ENCODE results near the gene NSMCE1. TPM values are rescaled to one million over a fixed set of nuclear protein-coding genes. Genes with fewer than 3 reads are reported as not detected.

NSMCE1 gene
- total RNA-seq, 1 donor from 2014 or later = 51.7 TPM

DNA sequence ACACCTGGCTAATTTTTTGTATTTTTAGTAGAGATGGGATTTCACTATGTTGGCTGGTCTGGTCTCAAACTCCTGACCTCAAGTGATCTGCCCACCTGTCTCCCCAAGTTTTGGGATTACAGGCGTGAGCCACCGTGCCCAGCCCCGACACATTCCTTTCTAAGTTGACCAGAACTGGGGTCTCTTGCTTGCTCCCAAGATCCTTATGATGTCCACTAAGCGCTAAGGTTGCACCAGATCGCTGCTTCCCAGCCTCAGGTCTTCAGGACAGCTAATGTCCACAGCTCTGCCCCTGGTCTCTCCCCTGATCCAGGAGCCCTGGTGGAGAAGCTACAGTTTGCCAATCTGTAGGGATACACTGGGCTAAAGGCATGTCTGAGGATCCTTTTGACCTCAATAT, 29.5 kb downstream of the NSMCE1 start:
- Histone ChIP-seq H3K27me3 (ENCODE audit: control insufficient read depth in 3 of 3, insufficient read depth in 3 of 3, low read length in 3 of 3) (no peaks in the 10 kb centered on the region), H3K4me1 (ENCODE audit: control insufficient read depth in 3 of 3, insufficient read depth in 3 of 3, low read length in 3 of 3) (peaks cover 54 to 63% (median 61%) of the 10 kb centered on the region in 3 donors), H3K9ac (ENCODE audit: low read depth in 1 of 3, low read length in 3 of 3) (no peak overlapping the region), H3K27ac (ENCODE audit: low read depth, low read length) (no peak overlapping the region), H3K4me3 (ENCODE audit: low read length in 3 of 3) (no peak overlapping the region), H3K9me3 (ENCODE audit: control insufficient read depth in 3 of 3, low read length in 3 of 3) (no peaks in the 10 kb centered on the region), H3K36me3 (ENCODE audit: control insufficient read depth in 3 of 3, insufficient read depth in 3 of 3, low read length in 3 of 3) (no peaks in the 10 kb centered on the region)

DNA sequence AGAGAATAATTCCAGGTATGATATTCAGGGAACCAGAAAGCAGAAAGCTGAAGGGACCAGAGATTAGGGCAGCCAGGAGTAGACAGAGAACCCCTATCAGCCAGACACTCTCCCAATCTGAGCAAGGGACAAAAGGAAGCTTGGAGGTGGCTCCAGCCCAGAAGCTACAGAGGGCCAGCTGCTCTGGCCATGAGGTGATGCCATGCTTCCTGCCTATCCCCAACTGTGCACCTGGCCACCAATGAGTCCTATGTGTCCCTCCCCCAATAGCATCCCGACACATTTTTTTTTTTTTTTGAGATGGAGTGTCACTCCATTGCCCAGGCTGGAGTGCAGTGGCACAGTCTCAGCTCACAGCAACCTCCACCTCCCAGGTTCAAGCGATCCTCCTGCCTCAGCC, 30.0 kb downstream of the NSMCE1 start:
- Histone ChIP-seq H3K4me1 (ENCODE audit: control insufficient read depth in 3 of 3, insufficient read depth in 3 of 3, low read length in 3 of 3) (peaks cover 50 to 58% (median 57%) of the 10 kb centered on the region in 3 donors), H3K4me3 (ENCODE audit: low read length in 3 of 3) (no peak overlapping the region), H3K36me3 (ENCODE audit: control insufficient read depth in 3 of 3, insufficient read depth in 3 of 3, low read length in 3 of 3) (peaks cover 0 to under 1% (median 0%) of the 10 kb centered on the region in 3 donors), H3K9me3 (ENCODE audit: control insufficient read depth in 3 of 3, low read length in 3 of 3) (no peaks in the 10 kb centered on the region), H3K27me3 (ENCODE audit: control insufficient read depth in 3 of 3, insufficient read depth in 3 of 3, low read length in 3 of 3) (no peaks in the 10 kb centered on the region), H3K27ac (ENCODE audit: low read depth, low read length) (no peak overlapping the region), H3K9ac (ENCODE audit: low read depth in 1 of 3, low read length in 3 of 3) (no peak overlapping the region)

DNA sequence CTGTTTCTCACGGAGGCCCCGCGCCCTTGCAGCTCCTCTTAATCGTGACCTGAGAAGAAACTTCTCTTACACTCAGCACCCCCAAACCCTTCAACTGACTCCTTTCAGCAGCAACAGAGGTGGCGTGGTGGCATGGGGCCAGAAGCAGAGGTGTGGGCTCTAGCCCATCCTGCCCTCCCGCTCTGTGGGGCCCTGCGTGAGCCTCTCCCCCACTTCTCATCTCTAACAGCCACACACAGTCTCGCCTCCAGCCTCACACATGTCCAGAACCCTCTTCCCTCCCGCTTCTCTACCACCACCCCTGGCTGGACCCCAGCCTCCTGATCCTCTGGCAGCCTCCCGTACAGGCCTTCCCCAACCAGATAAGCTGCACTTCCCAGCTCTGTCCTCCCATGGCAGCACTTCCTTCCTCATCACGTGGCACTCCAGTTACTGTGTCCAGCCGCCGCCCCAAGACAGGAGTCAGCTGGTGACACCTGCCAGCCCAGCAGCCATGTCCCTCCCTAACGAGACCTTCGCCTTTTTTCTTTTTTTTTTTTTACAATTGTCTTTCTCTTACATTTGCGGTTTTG, 30.5 kb downstream of the NSMCE1 start:
- H3K27ac ChIP-seq (ENCODE audit: low read depth, low read length) = peak overlapping the region; percentile 66
- peaks cover 0 to 5% (median 2%) of the 10 kb centered on the region in 3 donors for H3K36me3 ChIP-seq (ENCODE audit: control insufficient read depth in 3 of 3, insufficient read depth in 3 of 3, low read length in 3 of 3)
- no peak overlapping the region for H3K9ac ChIP-seq (ENCODE audit: low read depth in 1 of 3, low read length in 3 of 3)
- no peaks in the 10 kb centered on the region for H3K9me3 ChIP-seq (ENCODE audit: control insufficient read depth in 3 of 3, low read length in 3 of 3)
- H3K4me3 ChIP-seq (ENCODE audit: low read length in 3 of 3) = no peak overlapping the region
- no peaks in the 10 kb centered on the region for H3K27me3 ChIP-seq (ENCODE audit: control insufficient read depth in 3 of 3, insufficient read depth in 3 of 3, low read length in 3 of 3)
- H3K4me1 ChIP-seq (ENCODE audit: control insufficient read depth in 3 of 3, insufficient read depth in 3 of 3, low read length in 3 of 3) = peaks cover 45 to 53% (median 52%) of the 10 kb centered on the region in 3 donors

DNA sequence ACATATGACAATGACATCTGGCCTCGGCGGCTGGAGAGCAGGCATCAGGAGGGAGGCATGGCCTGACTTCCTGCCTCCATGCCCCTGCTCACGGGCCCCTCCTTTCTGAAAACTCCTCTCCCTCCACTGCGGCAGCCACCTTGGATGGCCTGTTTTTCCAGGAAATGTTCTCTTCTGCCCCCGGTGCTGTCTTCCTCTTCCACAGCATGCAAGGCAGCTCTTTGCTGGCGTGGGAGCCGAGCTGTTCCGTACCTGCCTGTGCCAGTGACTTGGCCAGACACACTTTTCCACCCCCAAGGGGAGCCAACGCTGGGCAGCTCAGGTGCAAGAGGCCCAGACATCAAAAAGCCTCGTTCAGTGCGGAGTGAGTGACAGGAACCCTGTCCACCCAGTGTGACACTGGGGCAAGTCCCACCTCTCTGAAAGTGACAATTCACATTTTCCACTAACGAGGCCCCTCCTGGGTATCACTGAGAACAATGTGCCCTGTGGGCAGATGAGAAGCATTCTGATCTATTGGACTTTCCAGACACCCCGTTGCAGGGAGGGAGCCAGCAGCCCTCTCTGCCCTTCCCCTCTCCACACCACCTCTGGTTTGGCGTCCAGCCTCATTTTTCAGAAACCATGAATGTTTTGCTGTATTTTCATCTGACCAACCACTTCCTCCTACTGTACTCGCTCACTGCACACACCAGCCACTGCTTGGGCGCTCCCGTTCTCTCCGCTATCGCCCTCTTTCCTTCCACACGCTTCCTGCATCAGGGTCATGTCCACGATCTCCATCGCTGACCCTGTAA, 31.2 kb downstream of the NSMCE1 start:
- H3K9me3 ChIP-seq (ENCODE audit: control insufficient read depth in 3 of 3, low read length in 3 of 3) = no peaks in the 10 kb centered on the region
- H3K27ac ChIP-seq (ENCODE audit: low read depth, low read length) = peak overlapping the region; percentile 66
- peak overlapping the region in 1 of 3 donors; percentile 48 for H3K4me3 ChIP-seq (ENCODE audit: low read length in 3 of 3)
- peaks cover 39 to 46% (median 45%) of the 10 kb centered on the region in 3 donors for H3K4me1 ChIP-seq (ENCODE audit: control insufficient read depth in 3 of 3, insufficient read depth in 3 of 3, low read length in 3 of 3)
- peak overlapping the region in 1 of 3 donors; percentile 41 for H3K9ac ChIP-seq (ENCODE audit: low read depth in 1 of 3, low read length in 3 of 3)
- no peaks in the 10 kb centered on the region for H3K27me3 ChIP-seq (ENCODE audit: control insufficient read depth in 3 of 3, insufficient read depth in 3 of 3, low read length in 3 of 3)
- H3K36me3 ChIP-seq (ENCODE audit: control insufficient read depth in 3 of 3, insufficient read depth in 3 of 3, low read length in 3 of 3) = peaks cover 2 to 8% (median 4%) of the 10 kb centered on the region in 3 donors

DNA sequence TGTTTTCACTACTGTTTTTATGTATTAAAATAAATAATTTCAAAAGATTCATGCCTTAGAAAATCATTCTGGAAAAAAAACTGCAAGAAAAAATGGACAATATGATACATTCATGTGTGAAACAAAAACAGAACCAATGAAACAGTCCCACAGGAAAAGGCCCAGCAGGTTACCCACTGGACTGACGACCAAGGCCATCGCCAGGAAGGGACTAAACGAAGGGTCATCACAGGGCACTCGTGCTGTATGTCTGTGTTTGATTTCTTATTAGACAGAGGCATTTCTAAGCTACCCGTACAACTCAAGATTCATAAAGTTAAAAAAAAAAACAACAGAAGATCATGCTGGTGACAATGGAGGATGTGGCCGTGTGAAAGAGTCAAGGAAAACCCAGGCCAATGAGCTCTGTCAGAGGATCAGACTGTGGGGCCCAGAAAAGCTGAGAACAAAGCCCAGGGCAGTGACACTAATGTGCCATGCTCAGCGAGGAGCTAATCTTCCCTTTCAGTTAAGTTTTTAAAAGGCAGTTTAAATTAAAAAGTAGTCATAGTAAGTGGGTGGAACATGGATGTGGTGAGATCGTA, 31.8 kb downstream of the NSMCE1 start:
- no peak overlapping the region for H3K4me3 ChIP-seq (ENCODE audit: low read length in 3 of 3)
- no peak overlapping the region for H3K9ac ChIP-seq (ENCODE audit: low read depth in 1 of 3, low read length in 3 of 3)
- H3K4me1 ChIP-seq (ENCODE audit: control insufficient read depth in 3 of 3, insufficient read depth in 3 of 3, low read length in 3 of 3) = peaks cover 38 to 44% (median 42%) of the 10 kb centered on the region in 3 donors
- no peaks in the 10 kb centered on the region for H3K9me3 ChIP-seq (ENCODE audit: control insufficient read depth in 3 of 3, low read length in 3 of 3)
- no peaks in the 10 kb centered on the region for H3K27me3 ChIP-seq (ENCODE audit: control insufficient read depth in 3 of 3, insufficient read depth in 3 of 3, low read length in 3 of 3)
- H3K36me3 ChIP-seq (ENCODE audit: control insufficient read depth in 3 of 3, insufficient read depth in 3 of 3, low read length in 3 of 3) = peaks cover 3 to 14% (median 5%) of the 10 kb centered on the region in 3 donors
- peak overlapping the region; percentile 66 for H3K27ac ChIP-seq (ENCODE audit: low read depth, low read length)

DNA sequence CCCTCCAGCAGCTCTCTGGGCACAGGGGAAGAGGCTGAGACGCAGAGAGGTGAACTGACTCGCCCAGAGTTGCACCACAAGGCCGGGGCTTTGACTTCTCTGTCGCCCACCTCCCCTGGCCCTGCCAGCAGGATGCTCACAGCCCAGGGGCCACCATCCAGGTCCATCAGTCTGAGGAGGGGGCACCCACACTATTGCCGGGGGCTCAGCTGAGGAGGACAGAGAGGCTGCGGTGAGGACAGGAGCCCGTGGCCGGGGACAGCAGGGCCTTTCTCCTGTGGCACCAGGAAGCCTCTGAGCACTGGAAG, 32.7 kb downstream of the NSMCE1 start:
- Histone ChIP-seq H3K4me3 (ENCODE audit: low read length in 3 of 3) (no peak overlapping the region), H3K27ac (ENCODE audit: low read depth, low read length) (peak overlapping the region; percentile 42), H3K36me3 (ENCODE audit: control insufficient read depth in 3 of 3, insufficient read depth in 3 of 3, low read length in 3 of 3) (peaks cover 5 to 14% (median 5%) of the 10 kb centered on the region in 3 donors), H3K9me3 (ENCODE audit: control insufficient read depth in 3 of 3, low read length in 3 of 3) (no peaks in the 10 kb centered on the region), H3K9ac (ENCODE audit: low read depth in 1 of 3, low read length in 3 of 3) (peak overlapping the region in 2 of 3 donors; percentile 15 to 25), H3K4me1 (ENCODE audit: control insufficient read depth in 3 of 3, insufficient read depth in 3 of 3, low read length in 3 of 3) (peaks cover 32 to 36% (median 34%) of the 10 kb centered on the region in 3 donors), H3K27me3 (ENCODE audit: control insufficient read depth in 3 of 3, insufficient read depth in 3 of 3, low read length in 3 of 3) (no peaks in the 10 kb centered on the region)

DNA sequence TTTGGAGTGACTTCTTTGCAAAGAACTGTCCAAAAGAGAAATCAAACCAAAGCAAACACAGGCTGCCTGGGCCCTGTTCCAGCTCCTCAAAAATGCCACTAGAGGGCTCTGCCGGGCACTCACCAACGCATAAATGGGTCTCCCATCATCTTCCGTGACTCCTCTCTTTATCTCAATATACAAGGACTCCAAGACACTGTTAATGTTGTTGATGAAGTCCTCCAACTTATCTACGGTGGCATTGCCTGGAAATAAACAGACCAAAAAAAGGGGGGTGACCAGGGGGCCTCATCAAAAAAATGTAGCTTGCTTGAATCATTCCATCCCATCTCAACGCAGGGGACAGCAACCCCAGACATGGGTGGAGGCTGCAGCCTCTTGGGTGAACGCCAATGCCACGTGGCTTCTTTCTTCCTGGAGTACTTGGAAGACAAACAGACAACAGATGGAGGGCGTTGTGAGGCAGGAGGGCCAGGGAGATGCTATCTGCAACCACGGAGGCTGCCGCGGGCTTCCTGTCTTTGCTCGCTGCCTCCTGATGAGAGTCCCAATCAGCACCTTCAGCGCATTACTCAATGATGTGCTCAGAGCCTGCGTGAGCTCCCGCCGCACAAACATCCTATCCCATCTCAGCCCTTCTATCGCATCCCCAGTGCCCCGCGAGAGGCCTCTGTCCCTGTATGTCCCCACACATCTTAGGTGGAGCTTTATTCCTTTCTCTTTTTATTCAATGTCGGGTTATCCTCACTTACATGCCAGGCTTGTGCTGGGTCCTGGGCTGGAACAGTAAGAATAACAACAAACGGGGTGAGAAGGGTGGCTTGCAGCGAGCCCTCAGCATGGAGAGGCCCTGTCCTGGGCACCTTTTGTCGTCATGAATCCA, 33.3 kb downstream of the NSMCE1 start:
- no peaks in the 10 kb centered on the region for H3K9me3 ChIP-seq (ENCODE audit: control insufficient read depth in 3 of 3, low read length in 3 of 3)
- H3K4me1 ChIP-seq (ENCODE audit: control insufficient read depth in 3 of 3, insufficient read depth in 3 of 3, low read length in 3 of 3) = peaks cover 30 to 40% (median 35%) of the 10 kb centered on the region in 3 donors
- H3K27ac ChIP-seq (ENCODE audit: low read depth, low read length) = peak overlapping the region; percentile 42
- H3K36me3 ChIP-seq (ENCODE audit: control insufficient read depth in 3 of 3, insufficient read depth in 3 of 3, low read length in 3 of 3) = peaks cover 5 to 14% (median 8%) of the 10 kb centered on the region in 3 donors
- H3K9ac ChIP-seq (ENCODE audit: low read depth in 1 of 3, low read length in 3 of 3) = peak overlapping the region in 2 of 3 donors; percentile 15 to 25
- H3K4me3 ChIP-seq (ENCODE audit: low read length in 3 of 3) = peak overlapping the region; percentile 18 to 49 (median 22)
- H3K27me3 ChIP-seq (ENCODE audit: control insufficient read depth in 3 of 3, insufficient read depth in 3 of 3, low read length in 3 of 3) = no peaks in the 10 kb centered on the region

DNA sequence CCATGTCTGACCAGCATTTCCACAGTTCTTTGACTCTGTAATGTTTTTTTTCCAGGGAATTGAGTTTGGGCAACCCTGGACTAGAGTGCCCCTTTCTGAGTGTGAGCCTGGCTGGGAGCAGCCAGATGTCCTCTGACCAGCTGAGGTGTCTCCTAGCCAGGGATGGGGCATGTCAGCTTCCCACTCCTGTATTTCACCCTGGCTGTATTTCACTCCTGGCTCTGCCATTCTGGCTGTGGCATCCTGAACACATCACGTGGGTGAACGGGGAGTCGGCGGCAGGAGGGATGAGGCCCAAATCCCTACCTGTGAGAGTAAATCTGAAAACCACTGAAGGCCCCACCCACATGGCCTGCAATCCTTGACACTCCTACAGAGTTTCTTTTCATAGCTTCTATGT, 34.0 kb downstream of the NSMCE1 start:
- no peak overlapping the region for H3K4me3 ChIP-seq (ENCODE audit: low read length in 3 of 3)
- H3K36me3 ChIP-seq (ENCODE audit: control insufficient read depth in 3 of 3, insufficient read depth in 3 of 3, low read length in 3 of 3) = peaks cover 5 to 17% (median 11%) of the 10 kb centered on the region in 3 donors
- H3K27me3 ChIP-seq (ENCODE audit: control insufficient read depth in 3 of 3, insufficient read depth in 3 of 3, low read length in 3 of 3) = no peaks in the 10 kb centered on the region
- H3K4me1 ChIP-seq (ENCODE audit: control insufficient read depth in 3 of 3, insufficient read depth in 3 of 3, low read length in 3 of 3) = peaks cover 33 to 46% (median 40%) of the 10 kb centered on the region in 3 donors
- peak overlapping the region in 1 of 3 donors; percentile 2 for H3K9ac ChIP-seq (ENCODE audit: low read depth in 1 of 3, low read length in 3 of 3)
- H3K27ac ChIP-seq (ENCODE audit: low read depth, low read length) = peak overlapping the region; percentile 42
- H3K9me3 ChIP-seq (ENCODE audit: control insufficient read depth in 3 of 3, low read length in 3 of 3) = no peaks in the 10 kb centered on the region

DNA sequence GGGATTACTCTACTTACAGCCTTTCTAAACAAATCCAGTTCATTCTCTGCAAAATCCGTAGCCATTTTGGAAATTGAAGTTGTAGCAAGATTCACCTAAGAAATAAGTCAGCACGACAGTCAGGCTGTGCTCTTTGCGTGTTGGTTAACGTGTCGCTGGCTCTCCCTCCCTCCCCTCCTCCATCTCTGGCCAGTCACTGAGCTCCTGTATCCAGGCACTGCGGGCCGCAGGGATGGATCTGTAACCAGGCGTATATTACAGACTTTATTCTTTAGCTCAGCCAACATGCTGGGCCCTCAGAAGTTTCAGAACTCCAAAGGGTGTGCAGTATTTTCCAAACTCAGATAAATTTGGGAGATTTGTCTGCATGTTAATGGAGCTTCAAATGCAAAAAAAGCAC, 34.4 kb downstream of the NSMCE1 start:
- H3K9ac ChIP-seq (ENCODE audit: low read depth in 1 of 3, low read length in 3 of 3) = no peak overlapping the region
- peaks cover 37 to 51% (median 44%) of the 10 kb centered on the region in 3 donors for H3K4me1 ChIP-seq (ENCODE audit: control insufficient read depth in 3 of 3, insufficient read depth in 3 of 3, low read length in 3 of 3)
- no peak overlapping the region for H3K27ac ChIP-seq (ENCODE audit: low read depth, low read length)
- no peaks in the 10 kb centered on the region for H3K27me3 ChIP-seq (ENCODE audit: control insufficient read depth in 3 of 3, insufficient read depth in 3 of 3, low read length in 3 of 3)
- no peaks in the 10 kb centered on the region for H3K9me3 ChIP-seq (ENCODE audit: control insufficient read depth in 3 of 3, low read length in 3 of 3)
- H3K4me3 ChIP-seq (ENCODE audit: low read length in 3 of 3) = no peak overlapping the region
- peaks cover 5 to 17% (median 11%) of the 10 kb centered on the region in 3 donors for H3K36me3 ChIP-seq (ENCODE audit: control insufficient read depth in 3 of 3, insufficient read depth in 3 of 3, low read length in 3 of 3)
